Caki2 (cell line): ENCODE results near the gene CHST8. TPM values are rescaled to one million over a fixed set of nuclear protein-coding genes. Genes with fewer than 3 reads are reported as not detected.

Source experiments
- DNase-seq: peaks from one replicate; pipeline ENCODE4 v3.0.0-alpha.2; 2015; ENCODE audit warnings: low read depth
- in situ Hi-C: cut with HindIII; loops from 2 replicates; pipeline ENCODE4 v1.10.0; 2016; ENCODE audit warnings: low sequenced_read_pairs, low pct_unique_long_range_greater_than_20kb, mixed read lengths
- total RNA-seq: library from RNA; depleted of rRNA; stranded (reverse); fragments of >200 nt; shearing (Covaris generic); gene quantifications from 2 replicates; pipeline ENCODE4 v1.2.3, GENCODE V29; 2014; ENCODE audit warnings: low replicate concordance

CHST8 gene
- total RNA-seq, 1 experiment from 2014 or later: not detected

DNA sequence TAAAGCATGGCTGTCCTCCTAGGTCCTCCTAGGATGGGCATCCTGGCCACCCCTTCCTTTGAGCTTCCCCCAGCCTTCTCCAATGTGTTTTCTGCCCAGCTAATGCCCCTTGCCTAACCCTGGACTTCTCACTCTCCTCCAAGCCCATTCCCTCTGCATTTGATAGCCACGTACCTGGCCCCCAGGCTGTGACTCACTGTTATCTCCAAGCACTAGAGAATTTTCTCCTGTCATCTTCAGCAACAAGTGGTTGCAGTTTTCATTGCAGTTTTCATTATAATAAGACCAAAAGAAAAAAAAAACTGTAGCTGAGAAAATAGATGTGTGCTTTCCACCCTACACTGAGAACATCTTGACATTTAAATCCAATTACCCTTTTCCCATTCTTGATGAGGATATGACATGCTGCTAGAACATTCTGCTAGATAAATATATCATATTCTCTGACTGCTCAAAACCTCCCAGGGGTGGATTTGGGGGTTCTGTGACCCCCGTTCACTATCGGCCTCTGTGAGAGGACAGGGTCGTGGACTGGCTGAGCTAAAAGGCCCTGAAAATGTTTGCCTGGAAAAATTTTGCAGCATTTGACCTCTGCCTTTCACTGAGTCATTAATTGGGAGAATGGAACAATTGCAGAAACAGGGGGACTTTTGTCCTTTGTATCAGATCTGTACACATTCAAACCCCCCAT lies 116.1 kb downstream of the CHST8 start:
- no peak for DNase-seq
- in situ Hi-C loops: no loop called here

DNA sequence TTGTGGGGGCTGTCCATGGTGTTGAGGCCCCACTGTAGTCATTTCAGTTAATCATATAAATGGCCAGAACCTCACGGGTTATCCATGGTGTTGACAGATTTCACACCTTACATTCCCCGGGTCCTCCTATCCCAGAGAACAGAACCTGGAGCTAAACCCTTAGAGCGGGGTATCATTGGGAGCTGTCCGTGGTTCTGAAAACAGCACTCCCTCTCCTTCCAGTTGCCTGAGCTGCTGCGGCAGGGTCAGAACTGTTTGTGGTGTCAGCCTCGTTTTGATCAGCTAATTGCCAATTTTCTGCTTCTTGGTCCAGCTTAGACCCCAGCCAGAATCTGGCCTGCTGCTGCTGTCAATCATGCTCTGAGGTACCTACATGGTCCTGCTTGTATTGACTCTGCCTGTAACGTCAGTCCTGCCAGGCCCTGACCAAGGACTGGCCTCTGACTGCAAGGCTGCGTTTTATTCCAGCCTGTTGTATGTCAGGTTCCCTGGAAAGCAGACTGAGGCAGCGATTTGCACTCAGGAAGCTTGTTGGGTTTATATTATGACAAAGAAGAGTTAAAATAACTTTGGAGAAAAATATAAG lies 119.2 kb downstream of the CHST8 start:
- peak; percentile 43 for DNase-seq
- in situ Hi-C loops: no loop called here

- no peak for DNase-seq
- in situ Hi-C loops: no loop called here
Measured at GRCh38 chr19:33745297-33745696, 123.5 kb downstream of the CHST8 start.

DNA sequence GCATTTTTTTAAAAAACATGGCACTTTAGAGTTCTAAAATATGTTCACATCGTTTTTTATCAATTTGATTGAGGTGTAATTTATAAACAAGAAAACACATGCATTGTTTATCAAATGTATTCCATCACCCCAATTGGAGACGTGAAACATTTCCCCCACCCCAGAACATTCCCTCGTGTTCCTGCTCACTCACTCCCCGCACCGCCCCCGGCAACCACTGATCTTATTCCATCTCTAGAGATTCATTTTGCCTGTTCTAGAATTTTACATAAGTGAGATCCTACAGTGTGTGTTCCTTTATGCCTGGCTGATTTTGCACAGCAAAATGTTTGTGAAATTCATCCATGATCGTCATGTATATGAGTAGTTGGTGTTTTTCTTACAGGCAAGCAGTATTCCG lies 124.4 kb downstream of the CHST8 start:
- no peak for DNase-seq
- in situ Hi-C loops: no loop called here

- no peak for DNase-seq
- in situ Hi-C loops: no loop called here
Measured at GRCh38 chr19:33747273-33747672, 125.5 kb downstream of the CHST8 start.

GRCh38 chr19:33748231-33748630 lies 126.5 kb downstream of the CHST8 start:
- DNase-seq: no peak
- in situ Hi-C loops: no loop called here

- in situ Hi-C loops: no loop called here
- DNase-seq: no peak
Measured at GRCh38 chr19:33749016-33749415, 127.3 kb downstream of the CHST8 start.

GRCh38 chr19:33749619-33750175 lies 127.9 kb downstream of the CHST8 start:
- in situ Hi-C loops: no loop called here
- DNase-seq: no peak

DNA sequence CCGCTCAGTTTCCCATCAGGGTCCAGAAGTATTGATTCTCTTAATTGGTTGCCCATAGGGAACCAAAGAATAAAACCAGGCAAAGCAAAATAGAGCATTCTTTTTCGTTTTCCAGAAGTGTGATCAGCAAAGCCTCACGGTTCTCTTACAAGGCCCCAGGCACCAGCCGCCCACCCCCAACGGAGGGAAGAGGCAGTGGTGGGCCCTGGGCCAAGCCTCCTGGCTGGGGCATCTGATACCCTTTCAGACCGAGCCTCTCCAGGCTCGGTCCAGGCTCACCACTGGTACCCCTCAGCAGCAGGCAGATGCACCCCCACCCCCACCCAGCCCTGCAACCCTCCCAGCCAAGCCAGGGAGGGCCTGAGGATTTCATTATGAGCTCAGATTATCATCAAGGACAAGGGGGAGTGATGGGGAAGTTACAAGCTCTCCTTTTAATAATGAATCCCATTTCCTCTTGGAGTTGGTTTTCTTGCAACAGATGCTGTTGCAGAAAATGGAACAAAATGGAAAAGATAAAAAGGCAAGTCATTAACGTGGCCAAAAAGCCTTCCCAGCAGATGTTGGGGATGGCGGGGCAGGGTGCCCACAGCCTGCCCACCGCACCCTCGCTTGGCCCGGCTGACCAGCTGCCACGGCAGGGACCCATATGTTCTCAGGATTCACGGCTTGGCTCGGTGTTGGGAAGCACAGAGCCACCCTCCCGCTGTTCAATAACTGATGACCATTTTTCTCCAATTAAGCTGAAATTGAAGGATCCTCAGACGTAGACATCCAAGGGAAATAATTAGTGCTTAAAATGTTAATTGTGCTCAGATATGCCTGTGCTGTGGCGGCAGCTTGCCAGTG lies 129.1 kb downstream of the CHST8 start:
- in situ Hi-C loops: no loop called here
- DNase-seq: no peak

- in situ Hi-C loops: no loop called here
- no peak for DNase-seq
Measured at GRCh38 chr19:33751436-33751770, 129.7 kb downstream of the CHST8 start.

GRCh38 chr19:33752018-33752800 lies 130.5 kb downstream of the CHST8 start:
- DNase-seq: no peak
- in situ Hi-C loops: no loop called here

GRCh38 chr19:33752945-33753344 lies 131.2 kb downstream of the CHST8 start:
- no peak for DNase-seq
- in situ Hi-C loops: no loop called here

DNA sequence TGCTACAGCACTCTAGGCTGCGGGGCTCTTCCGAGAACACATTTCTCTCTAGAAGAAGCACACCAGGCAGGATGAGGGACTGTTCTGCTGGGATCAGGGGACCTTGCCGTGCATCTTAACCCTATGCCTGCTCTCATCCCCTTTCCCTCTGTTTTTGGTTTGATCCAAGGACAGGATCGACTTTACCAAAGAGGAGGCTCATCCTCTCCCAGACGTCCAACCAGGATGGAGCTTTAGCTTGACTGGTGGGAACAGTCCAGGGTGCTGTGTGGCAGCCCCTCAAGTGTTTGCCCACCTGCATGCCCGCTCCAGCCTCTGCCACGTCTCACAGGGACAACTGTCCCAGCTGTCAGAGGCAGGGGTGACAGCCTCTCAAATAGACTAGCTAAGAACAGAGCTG lies 132.6 kb downstream of the CHST8 start:
- in situ Hi-C loops: no loop called here
- no peak for DNase-seq

DNA sequence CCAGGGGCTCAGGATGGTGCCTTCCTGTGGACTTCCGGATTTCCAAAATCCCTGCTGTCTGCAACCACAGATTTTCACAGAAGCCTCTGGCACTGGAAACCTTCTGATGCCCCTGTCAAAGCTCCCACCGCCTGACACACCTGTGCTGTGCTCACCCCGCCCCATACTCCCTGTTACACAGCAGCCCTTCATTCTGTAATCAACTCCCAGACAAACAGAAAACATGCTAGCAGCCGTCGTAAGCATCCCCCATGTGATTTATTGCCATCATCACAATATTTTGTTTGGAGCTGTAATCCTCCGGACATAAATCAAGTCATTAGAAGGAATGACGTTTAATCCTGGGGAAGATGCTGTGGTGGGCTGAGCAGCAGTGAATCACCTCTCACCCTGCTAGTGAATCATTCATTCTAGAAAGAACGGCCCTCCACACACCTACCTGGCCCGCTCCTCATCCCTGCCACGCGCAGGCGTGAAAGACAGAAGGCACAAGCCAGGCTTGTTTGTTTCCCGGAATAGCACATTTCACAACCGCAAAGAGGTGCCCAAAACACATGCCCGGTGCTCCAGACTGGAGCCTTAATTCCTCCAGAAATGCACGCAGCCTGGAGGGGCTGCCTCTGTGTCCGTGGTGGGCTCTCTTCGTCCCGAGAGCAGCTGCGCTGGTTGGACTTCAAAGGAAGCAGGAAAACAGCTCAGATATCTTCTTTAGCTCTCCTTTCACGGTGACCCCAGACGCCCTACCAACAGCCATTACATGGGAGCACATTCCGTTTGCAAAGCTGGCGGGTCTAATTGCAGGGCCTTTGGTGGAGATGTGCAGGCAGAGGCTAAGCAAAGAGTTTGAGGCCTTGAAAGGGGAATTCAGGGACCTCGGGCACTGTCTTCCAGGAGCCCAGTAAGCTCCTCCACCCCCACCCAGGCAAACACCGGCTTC lies 133.6 kb downstream of the CHST8 start:
- DNase-seq: no peak
- in situ Hi-C loops: no loop called here

- DNase-seq: no peak
- in situ Hi-C loops: no loop called here
Measured at GRCh38 chr19:33756177-33756576, 134.4 kb downstream of the CHST8 start.

- in situ Hi-C loops: no loop called here
- DNase-seq: peak; percentile 75
Measured at GRCh38 chr19:33758541-33759013, 136.8 kb downstream of the CHST8 start.

GRCh38 chr19:33759356-33759755 lies 137.6 kb downstream of the CHST8 start:
- in situ Hi-C loops: no loop called here
- DNase-seq: no peak
